Measurements from ENCODE around the gene IGFL2. TPM values are rescaled to one million over a fixed set of nuclear protein-coding genes. Genes with fewer than 3 reads are reported as not detected.

The IGFL2 gene
- total and polyA plus RNA-seq, 10 donors, result not detected

GRCh38 chr19:46196410-46197124 lies 48.5 kb downstream of the IGFL2 start:
- Histone ChIP-seq H3K27ac (no peak overlapping the region), H3K36me3 (no peaks in the 10 kb centered on the region), H3K4me3 (no peak overlapping the region), H3K9me3 (no peaks in the 10 kb centered on the region), H3K4me1 (peaks cover 0 to 14% (median 0%) of the 10 kb centered on the region in 6 donors), H3K27me3 (replicated peaks in 1 of 7) (peaks cover 0 to 77% (median 7%) of the 10 kb centered on the region in 7 donors)
- no peak for DNase-seq
- 62 to 79% (median 64%) methylated on average over 7 to 8 of the region's 8 CpGs for WGBS, 5 donors
- TF ChIP-seq POLR2AphosphoS5 (IDR thresholded peaks at IDR 0.05), result no peak
- TF ChIP-seq CTCF (IDR thresholded peaks at IDR 0.05 in 8 of 11, conservative IDR thresholded peaks at IDR 0.05 in 3 of 11), result no peak
- TF ChIP-seq POLR2A (IDR thresholded peaks at IDR 0.05), result no peak
- intact Hi-C loops (cut with DNase I; ENCODE audit: low total_unique reads), result no loop called here

GRCh38 chr19:46197314-46198070 lies 49.5 kb downstream of the IGFL2 start:
- Histone ChIP-seq H3K9me3 (no peaks in the 10 kb centered on the region), H3K4me3 (no peak overlapping the region), H3K4me1 (peaks cover 0 to 11% (median 0%) of the 10 kb centered on the region in 6 donors), H3K27ac (no peak overlapping the region), H3K27me3 (replicated peaks in 1 of 7) (peaks cover 0 to 71% (median 7%) of the 10 kb centered on the region in 7 donors), H3K36me3 (no peaks in the 10 kb centered on the region)
- no peak for DNase-seq
- intact Hi-C loops (cut with DNase I; ENCODE audit: low total_unique reads), result no loop called here
- WGBS, 5 donors, result 58 to 72% (median 69%) methylated on average over 4 of the region's 4 CpGs
- TF ChIP-seq CTCF (IDR thresholded peaks at IDR 0.05 in 8 of 11, conservative IDR thresholded peaks at IDR 0.05 in 3 of 11) (no peak), POLR2A (IDR thresholded peaks at IDR 0.05) (no peak)

- Histone ChIP-seq H3K4me1 (no peaks in the 10 kb centered on the region), H3K27ac (no peak overlapping the region), H3K27me3 (replicated peaks in 1 of 7) (peaks cover 0 to 64% (median 7%) of the 10 kb centered on the region in 7 donors), H3K36me3 (no peaks in the 10 kb centered on the region), H3K9me3 (no peaks in the 10 kb centered on the region), H3K4me3 (no peak overlapping the region)
- no peak for DNase-seq
- WGBS, 5 donors, result 49 to 76% (median 69%) methylated on average over 3 of the region's 3 CpGs
- intact Hi-C loops (cut with DNase I; ENCODE audit: low total_unique reads), result no loop called here
- no peak for TF ChIP-seq POLR2A (IDR thresholded peaks at IDR 0.05)
- no peak for TF ChIP-seq POLR2AphosphoS5 (IDR thresholded peaks at IDR 0.05)
- no peak for TF ChIP-seq CTCF (IDR thresholded peaks at IDR 0.05 in 8 of 11, conservative IDR thresholded peaks at IDR 0.05 in 3 of 11)
Observed at GRCh38 chr19:46198756-46199155, 50.7 kb downstream of the IGFL2 start.
